ENCODE measurements around the gene SLCO1C1. TPM values are rescaled to one million over a fixed set of nuclear protein-coding genes. Genes with fewer than 3 reads are reported as not detected.

Gene SLCO1C1
- polyA plus RNA-seq, 1 donor (not counting 4 experiments of a cell fraction or from before 2014, with no cell fraction given) = not detected

- no peak overlapping the region for H3K4me2 ChIP-seq (ENCODE audit: control insufficient read depth, extremely low read depth, insufficient read depth, low read depth, low read length)
- H3K4me1 ChIP-seq (ENCODE audit: control insufficient read depth, extremely low read depth, insufficient read depth, low read length) = no peaks in the 10 kb centered on the region
- H3K9me1 ChIP-seq (ENCODE audit: control insufficient read depth, extremely low read depth, insufficient read depth, low read length) = no peaks in the 10 kb centered on the region
- no peak overlapping the region for H2AFZ ChIP-seq (ENCODE audit: control insufficient read depth, low read length)
- H3K27me3 ChIP-seq (ENCODE audit: control insufficient read depth, extremely low read depth, insufficient read depth, low read length) = no peaks in the 10 kb centered on the region
- DNase-seq (ENCODE audit: low read depth, low spot score) (no peak), FAIRE-seq (no peak)
- no peaks in the 10 kb centered on the region for H3K9me3 ChIP-seq (ENCODE audit: control insufficient read depth, low read depth, low read length)
- no peak overlapping the region for H3K27ac ChIP-seq (ENCODE audit: control insufficient read depth, insufficient read depth, low read length)
- H3K36me3 ChIP-seq (ENCODE audit: control insufficient read depth in 2 of 2, extremely low read depth in 1 of 2, insufficient read depth in 2 of 2, low read length in 2 of 2) = no peaks in the 10 kb centered on the region
- TF ChIP-seq, protein P1, sequence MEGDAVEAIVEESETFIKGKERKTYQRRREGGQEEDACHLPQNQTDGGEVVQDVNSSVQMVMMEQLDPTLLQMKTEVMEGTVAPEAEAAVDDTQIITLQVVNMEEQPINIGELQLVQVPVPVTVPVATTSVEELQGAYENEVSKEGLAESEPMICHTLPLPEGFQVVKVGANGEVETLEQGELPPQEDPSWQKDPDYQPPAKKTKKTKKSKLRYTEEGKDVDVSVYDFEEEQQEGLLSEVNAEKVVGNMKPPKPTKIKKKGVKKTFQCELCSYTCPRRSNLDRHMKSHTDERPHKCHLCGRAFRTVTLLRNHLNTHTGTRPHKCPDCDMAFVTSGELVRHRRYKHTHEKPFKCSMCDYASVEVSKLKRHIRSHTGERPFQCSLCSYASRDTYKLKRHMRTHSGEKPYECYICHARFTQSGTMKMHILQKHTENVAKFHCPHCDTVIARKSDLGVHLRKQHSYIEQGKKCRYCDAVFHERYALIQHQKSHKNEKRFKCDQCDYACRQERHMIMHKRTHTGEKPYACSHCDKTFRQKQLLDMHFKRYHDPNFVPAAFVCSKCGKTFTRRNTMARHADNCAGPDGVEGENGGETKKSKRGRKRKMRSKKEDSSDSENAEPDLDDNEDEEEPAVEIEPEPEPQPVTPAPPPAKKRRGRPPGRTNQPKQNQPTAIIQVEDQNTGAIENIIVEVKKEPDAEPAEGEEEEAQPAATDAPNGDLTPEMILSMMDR (optimal IDR thresholded peaks at IDR 0.05 in 1 of 3, IDR thresholded peaks at IDR 0.05 in 1 of 3, conservative IDR thresholded peaks at IDR 0.05 in 1 of 3; ENCODE audit: extremely low read depth in 1 of 3, insufficient read depth in 2 of 3, low read length in 3 of 3) = no peak
- TF ChIP-seq EZH2 (IDR thresholded peaks at IDR 0.05; ENCODE audit: low read length) = no peak
- dilution Hi-C loops (cut with MboI; ENCODE audit: extremely low pct_ligation_motif_present, low sequenced_read_pairs) = no loop called here
- H3K9ac ChIP-seq (ENCODE audit: control insufficient read depth, extremely low read depth, insufficient read depth, low read length) = no peak overlapping the region
- H3K4me3 ChIP-seq (ENCODE audit: control insufficient read depth in 2 of 3, extremely low read depth in 1 of 3, insufficient read depth in 2 of 3, low read depth in 1 of 3, low read length in 3 of 3) = no peak overlapping the region
- H4K20me1 ChIP-seq (ENCODE audit: control insufficient read depth, extremely low read depth, insufficient read depth, low read length) = no peaks in the 10 kb centered on the region
- no peaks in the 10 kb centered on the region for H3K79me2 ChIP-seq (ENCODE audit: control insufficient read depth, insufficient read depth, low read length)
These were observed 9.7 kb downstream of the SLCO1C1 start for GRCh38 chr12:20704860-20705259.

- H3K4me1 ChIP-seq (ENCODE audit: control insufficient read depth, extremely low read depth, insufficient read depth, low read length) = no peaks in the 10 kb centered on the region
- no peaks in the 10 kb centered on the region for H4K20me1 ChIP-seq (ENCODE audit: control insufficient read depth, extremely low read depth, insufficient read depth, low read length)
- DNase-seq (ENCODE audit: low read depth, low spot score) (no peak), FAIRE-seq (no peak)
- H3K79me2 ChIP-seq (ENCODE audit: control insufficient read depth, insufficient read depth, low read length) = no peaks in the 10 kb centered on the region
- H3K4me2 ChIP-seq (ENCODE audit: control insufficient read depth, extremely low read depth, insufficient read depth, low read depth, low read length) = no peak overlapping the region
- no peaks in the 10 kb centered on the region for H3K9me3 ChIP-seq (ENCODE audit: control insufficient read depth, low read depth, low read length)
- H3K4me3 ChIP-seq (ENCODE audit: control insufficient read depth in 2 of 3, extremely low read depth in 1 of 3, insufficient read depth in 2 of 3, low read depth in 1 of 3, low read length in 3 of 3) = no peak overlapping the region
- H3K9ac ChIP-seq (ENCODE audit: control insufficient read depth, extremely low read depth, insufficient read depth, low read length) = no peak overlapping the region
- no peak for TF ChIP-seq EZH2 (IDR thresholded peaks at IDR 0.05; ENCODE audit: low read length)
- TF ChIP-seq, protein P1 (optimal IDR thresholded peaks at IDR 0.05 in 1 of 3, IDR thresholded peaks at IDR 0.05 in 1 of 3, conservative IDR thresholded peaks at IDR 0.05 in 1 of 3; ENCODE audit: extremely low read depth in 1 of 3, insufficient read depth in 2 of 3, low read length in 3 of 3) = no peak
- no peaks in the 10 kb centered on the region for H3K9me1 ChIP-seq (ENCODE audit: control insufficient read depth, extremely low read depth, insufficient read depth, low read length)
- no peaks in the 10 kb centered on the region for H3K36me3 ChIP-seq (ENCODE audit: control insufficient read depth in 2 of 2, extremely low read depth in 1 of 2, insufficient read depth in 2 of 2, low read length in 2 of 2)
- no peak overlapping the region for H3K27ac ChIP-seq (ENCODE audit: control insufficient read depth, insufficient read depth, low read length)
- no peak overlapping the region for H2AFZ ChIP-seq (ENCODE audit: control insufficient read depth, low read length)
- H3K27me3 ChIP-seq (ENCODE audit: control insufficient read depth, extremely low read depth, insufficient read depth, low read length) = no peaks in the 10 kb centered on the region
- dilution Hi-C loops (cut with MboI; ENCODE audit: extremely low pct_ligation_motif_present, low sequenced_read_pairs) = no loop called here
These were observed 16.7 kb downstream of the SLCO1C1 start for GRCh38 chr12:20711846-20712245.
